ENCODE measurements around the gene DAPK1. TPM values are rescaled to one million over a fixed set of nuclear protein-coding genes. Genes with fewer than 3 reads are reported as not detected.

DAPK1 gene
- total RNA-seq, 1 donor from 2014 or later = 17.8 TPM

DNA sequence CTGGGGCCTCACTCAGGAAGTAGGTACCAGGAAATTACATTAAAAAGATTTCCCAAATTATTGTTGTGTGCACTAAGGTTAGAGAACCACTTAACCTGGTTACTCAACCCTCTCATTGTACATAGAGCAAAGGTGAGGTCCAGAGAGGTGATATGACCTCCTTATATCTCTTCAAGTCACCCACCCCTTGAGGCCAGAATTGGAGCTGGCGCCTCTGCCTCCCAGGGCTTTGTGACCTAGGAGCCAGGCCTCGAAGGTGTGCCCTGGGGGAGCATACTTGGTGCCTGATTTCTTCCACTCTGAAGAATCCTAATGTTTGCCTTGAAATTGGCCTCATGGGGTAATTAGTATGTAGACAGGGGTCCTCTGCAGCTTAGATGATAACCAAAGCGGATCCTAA lies 133.2 kb downstream of the DAPK1 start:
- no peaks in the 10 kb centered on the region for H3K9me3 ChIP-seq
- no peak for DNase-seq (ENCODE audit: low spot score in 2 of 2)
- H3K36me3 ChIP-seq = no peaks in the 10 kb centered on the region
- H3K27ac ChIP-seq = no peak overlapping the region
- no peak overlapping the region for H3K4me3 ChIP-seq
- intact Hi-C loops (cut with DNase I) = no loop called here
- H3K4me1 ChIP-seq = no peaks in the 10 kb centered on the region
- no peaks in the 10 kb centered on the region for H3K27me3 ChIP-seq
- TF ChIP-seq, protein P1, sequence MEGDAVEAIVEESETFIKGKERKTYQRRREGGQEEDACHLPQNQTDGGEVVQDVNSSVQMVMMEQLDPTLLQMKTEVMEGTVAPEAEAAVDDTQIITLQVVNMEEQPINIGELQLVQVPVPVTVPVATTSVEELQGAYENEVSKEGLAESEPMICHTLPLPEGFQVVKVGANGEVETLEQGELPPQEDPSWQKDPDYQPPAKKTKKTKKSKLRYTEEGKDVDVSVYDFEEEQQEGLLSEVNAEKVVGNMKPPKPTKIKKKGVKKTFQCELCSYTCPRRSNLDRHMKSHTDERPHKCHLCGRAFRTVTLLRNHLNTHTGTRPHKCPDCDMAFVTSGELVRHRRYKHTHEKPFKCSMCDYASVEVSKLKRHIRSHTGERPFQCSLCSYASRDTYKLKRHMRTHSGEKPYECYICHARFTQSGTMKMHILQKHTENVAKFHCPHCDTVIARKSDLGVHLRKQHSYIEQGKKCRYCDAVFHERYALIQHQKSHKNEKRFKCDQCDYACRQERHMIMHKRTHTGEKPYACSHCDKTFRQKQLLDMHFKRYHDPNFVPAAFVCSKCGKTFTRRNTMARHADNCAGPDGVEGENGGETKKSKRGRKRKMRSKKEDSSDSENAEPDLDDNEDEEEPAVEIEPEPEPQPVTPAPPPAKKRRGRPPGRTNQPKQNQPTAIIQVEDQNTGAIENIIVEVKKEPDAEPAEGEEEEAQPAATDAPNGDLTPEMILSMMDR (IDR thresholded peaks at IDR 0.05) = no peak

GRCh38 chr9:87635656-87636501 lies 138.2 kb downstream of the DAPK1 start:
- intact Hi-C loops (cut with DNase I) = no loop called here
- Histone ChIP-seq H3K27ac (no peak overlapping the region), H3K4me1 (no peaks in the 10 kb centered on the region), H3K27me3 (no peaks in the 10 kb centered on the region), H3K4me3 (no peak overlapping the region), H3K9me3 (no peaks in the 10 kb centered on the region), H3K36me3 (no peaks in the 10 kb centered on the region)
- TF ChIP-seq, protein P1 (IDR thresholded peaks at IDR 0.05) = no peak
- no peak for DNase-seq (ENCODE audit: low spot score in 2 of 2)

DNA sequence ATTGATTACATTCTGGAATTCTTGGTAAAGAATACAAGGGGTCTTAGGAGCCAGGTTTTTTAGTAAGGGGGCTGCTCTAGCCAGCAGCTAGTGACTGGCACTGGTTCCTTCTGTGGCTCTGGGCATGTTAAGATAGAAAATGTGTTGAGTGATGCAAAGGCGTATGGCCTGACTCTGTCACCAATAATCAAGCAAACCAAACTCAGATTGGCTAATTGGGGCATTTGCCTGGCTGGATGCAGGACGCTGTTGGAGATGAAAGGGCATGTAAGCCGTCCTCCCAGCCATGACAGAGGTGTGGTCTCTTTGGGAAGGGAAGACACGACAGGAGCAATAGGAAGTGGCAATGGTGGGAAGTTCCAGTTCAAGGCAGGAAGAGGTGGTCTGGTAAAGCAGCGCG lies 140.6 kb downstream of the DAPK1 start:
- intact Hi-C loops (cut with DNase I) = no loop called here
- Histone ChIP-seq H3K9me3 (no peaks in the 10 kb centered on the region), H3K4me3 (no peak overlapping the region), H3K36me3 (no peaks in the 10 kb centered on the region), H3K27me3 (no peaks in the 10 kb centered on the region), H3K4me1 (no peaks in the 10 kb centered on the region), H3K27ac (no peak overlapping the region)
- no peak for DNase-seq (ENCODE audit: low spot score in 2 of 2)
- TF ChIP-seq, protein P1 (IDR thresholded peaks at IDR 0.05) = no peak

GRCh38 chr9:87639949-87640348 lies 142.3 kb downstream of the DAPK1 start:
- TF ChIP-seq, protein P1 (IDR thresholded peaks at IDR 0.05) = no peak
- no peaks in the 10 kb centered on the region for H3K4me1 ChIP-seq
- intact Hi-C loops (cut with DNase I) = loop anchor here (10.0 kb wide), 2 partner anchors 55 to 305 kb away; no protein-coding TSS in a partner anchor
- no peaks in the 10 kb centered on the region for H3K27me3 ChIP-seq
- no peak overlapping the region for H3K27ac ChIP-seq
- H3K36me3 ChIP-seq = no peaks in the 10 kb centered on the region
- DNase-seq (ENCODE audit: low spot score in 2 of 2) = no peak
- H3K9me3 ChIP-seq = no peaks in the 10 kb centered on the region
- H3K4me3 ChIP-seq = no peak overlapping the region

DNA sequence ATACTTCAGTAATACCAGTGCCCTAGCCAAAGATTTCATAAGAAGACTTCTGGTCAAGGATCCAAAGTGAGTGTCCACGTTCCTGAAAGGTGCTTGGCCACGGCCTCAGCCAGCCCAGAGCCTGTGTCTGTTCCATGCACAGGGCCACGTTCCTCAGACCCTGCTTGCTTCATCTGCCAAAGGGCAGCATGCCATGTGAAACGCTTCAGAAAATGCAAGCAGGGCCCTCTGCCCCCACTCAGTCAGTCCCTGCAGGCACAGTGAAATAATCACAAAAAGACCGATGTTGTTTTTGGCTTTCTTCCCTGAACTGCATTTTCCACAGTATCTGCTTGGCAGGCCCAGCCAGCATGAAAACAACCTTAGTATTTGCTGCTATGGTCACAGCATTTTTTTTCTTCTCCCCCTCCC lies 142.7 kb downstream of the DAPK1 start:
- H3K9me3 ChIP-seq = no peaks in the 10 kb centered on the region
- no peaks in the 10 kb centered on the region for H3K4me1 ChIP-seq
- TF ChIP-seq, protein P1 (IDR thresholded peaks at IDR 0.05) = no peak
- no peak for DNase-seq (ENCODE audit: low spot score in 2 of 2)
- no peaks in the 10 kb centered on the region for H3K36me3 ChIP-seq
- no peaks in the 10 kb centered on the region for H3K27me3 ChIP-seq
- H3K27ac ChIP-seq = no peak overlapping the region
- intact Hi-C loops (cut with DNase I) = loop anchor here (10.0 kb wide), 2 partner anchors 54 to 306 kb away; no protein-coding TSS in a partner anchor
- H3K4me3 ChIP-seq = no peak overlapping the region
